Mucosa of descending colon (tissue), 3 donors: ENCODE results near the gene SEC61A2. TPM values are rescaled to one million over a fixed set of nuclear protein-coding genes. Genes with fewer than 3 reads are reported as not detected.

ENCODE experiments used
- ATAC-seq: fragments of 200-7000 bp; cut with Tn5 transposase; one replicate; pipeline ENCODE4 v1.9.1; 2020; ENCODE audit warnings: mild to moderate bottlenecking, moderate library complexity
- DNase-seq, 3 donors: peaks; one replicate each; pipeline ENCODE4 v3.0.0-alpha.2; 2020
- H3K36me3 ChIP-seq: fragments of 200-600 bp; one replicate; pipeline ENCODE4 v1.8.0; 2021; ENCODE audit warnings: low read depth, mild to moderate bottlenecking
- H3K4me1 ChIP-seq: fragments of 200-600 bp; one replicate; pipeline ENCODE4 v1.8.0; 2021; ENCODE audit warnings: low read depth, mild to moderate bottlenecking
- H3K4me3 ChIP-seq: fragments of 200-600 bp; one replicate; pipeline ENCODE4 v1.8.0; 2021; ENCODE audit warnings: mild to moderate bottlenecking
- H3K9me3 ChIP-seq: fragments of 200-600 bp; one replicate; pipeline ENCODE4 v1.8.0; 2021; ENCODE audit warnings: mild to moderate bottlenecking
- intact Hi-C, 2 donors: fragments of 100-400 bp; cut with DNase I in 1 of 2; cut with micrococcal nuclease in 1 of 2; formaldehyde crosslinking; loops; one replicate each; pipeline versions ENCODE4 v1.11.0 to v1.11.1; 2022; cut with DNase I, micrococcal nuclease
- total RNA-seq, 3 donors: library from RNA; stranded (reverse); fragmentation: NEBNext Ultra II Directional in 2 of 3; extraction: Animal tissue kit (Norgen Biotek cat#: 25700) in 2 of 3; gene quantifications; one replicate each; pipeline versions ENCODE4 v1.2.1 to v1.2.4, GENCODE V29; 2021 to 2023
- TF ChIP-seq, protein P1 (sequence below): fragments of 200-600 bp; IDR thresholded peaks from one replicate; pipeline ENCODE4 v1.8.0; 2022; ENCODE audit warnings: antibody characterized with exemption, mild to moderate bottlenecking
- donor health status: DM: no; HTN: no; CAD: no; lungs with moderate emphysema.
- donor health status: DM: no; HTN: no; CAD: no.
- donor health status: DM: no; HTN: yes; CAD: no.

SEC61A2 gene
- total RNA-seq, 3 donors from 2014 or later: 4.9 to 6.5 (median 5.0) TPM

GRCh38 chr10:12187321-12187905 is 57.9 kb downstream of the SEC61A2 start:
- no peaks in the 10 kb centered on the region for H3K9me3 ChIP-seq
- DNase-seq: no peak
- no peak for ATAC-seq
- TF ChIP-seq, protein P1, sequence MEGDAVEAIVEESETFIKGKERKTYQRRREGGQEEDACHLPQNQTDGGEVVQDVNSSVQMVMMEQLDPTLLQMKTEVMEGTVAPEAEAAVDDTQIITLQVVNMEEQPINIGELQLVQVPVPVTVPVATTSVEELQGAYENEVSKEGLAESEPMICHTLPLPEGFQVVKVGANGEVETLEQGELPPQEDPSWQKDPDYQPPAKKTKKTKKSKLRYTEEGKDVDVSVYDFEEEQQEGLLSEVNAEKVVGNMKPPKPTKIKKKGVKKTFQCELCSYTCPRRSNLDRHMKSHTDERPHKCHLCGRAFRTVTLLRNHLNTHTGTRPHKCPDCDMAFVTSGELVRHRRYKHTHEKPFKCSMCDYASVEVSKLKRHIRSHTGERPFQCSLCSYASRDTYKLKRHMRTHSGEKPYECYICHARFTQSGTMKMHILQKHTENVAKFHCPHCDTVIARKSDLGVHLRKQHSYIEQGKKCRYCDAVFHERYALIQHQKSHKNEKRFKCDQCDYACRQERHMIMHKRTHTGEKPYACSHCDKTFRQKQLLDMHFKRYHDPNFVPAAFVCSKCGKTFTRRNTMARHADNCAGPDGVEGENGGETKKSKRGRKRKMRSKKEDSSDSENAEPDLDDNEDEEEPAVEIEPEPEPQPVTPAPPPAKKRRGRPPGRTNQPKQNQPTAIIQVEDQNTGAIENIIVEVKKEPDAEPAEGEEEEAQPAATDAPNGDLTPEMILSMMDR: no peak
- no peak overlapping the region for H3K4me3 ChIP-seq
- no peaks in the 10 kb centered on the region for H3K36me3 ChIP-seq
- no peaks in the 10 kb centered on the region for H3K4me1 ChIP-seq
- intact Hi-C loops: no loop called here

DNA sequence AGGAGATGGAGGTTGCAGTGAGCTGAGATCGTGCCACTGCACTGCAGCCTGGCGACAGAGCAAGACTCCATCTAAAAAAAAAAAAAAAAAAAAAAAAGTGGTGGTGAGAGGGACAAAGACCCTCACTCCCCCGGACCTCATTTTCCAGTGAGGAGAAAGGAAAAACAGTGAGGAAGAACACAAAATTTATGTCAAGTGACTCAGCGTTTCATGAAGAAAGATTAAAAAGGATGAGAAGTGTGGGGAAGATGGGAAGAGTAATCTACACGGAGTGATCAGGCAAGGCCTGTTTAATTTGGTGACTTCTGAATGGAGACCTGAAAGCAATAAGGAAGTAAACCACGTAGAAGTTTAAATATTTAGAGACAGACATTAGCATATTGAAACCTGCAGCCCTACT is 59.2 kb downstream of the SEC61A2 start:
- DNase-seq (no peak), ATAC-seq (no peak)
- H3K4me1 ChIP-seq: peaks cover 4% of the 10 kb centered on the region
- intact Hi-C loops: no loop called here
- H3K9me3 ChIP-seq: no peaks in the 10 kb centered on the region
- no peak overlapping the region for H3K4me3 ChIP-seq
- H3K36me3 ChIP-seq: no peaks in the 10 kb centered on the region
- TF ChIP-seq, protein P1: no peak

GRCh38 chr10:12189426-12189825 is 59.9 kb downstream of the SEC61A2 start:
- no peak for ATAC-seq
- intact Hi-C loops: no loop called here
- TF ChIP-seq, protein P1: no peak
- Histone ChIP-seq H3K4me1 (peaks cover 10% of the 10 kb centered on the region), H3K36me3 (no peaks in the 10 kb centered on the region), H3K4me3 (no peak overlapping the region), H3K9me3 (no peaks in the 10 kb centered on the region)
- no peak for DNase-seq

DNA sequence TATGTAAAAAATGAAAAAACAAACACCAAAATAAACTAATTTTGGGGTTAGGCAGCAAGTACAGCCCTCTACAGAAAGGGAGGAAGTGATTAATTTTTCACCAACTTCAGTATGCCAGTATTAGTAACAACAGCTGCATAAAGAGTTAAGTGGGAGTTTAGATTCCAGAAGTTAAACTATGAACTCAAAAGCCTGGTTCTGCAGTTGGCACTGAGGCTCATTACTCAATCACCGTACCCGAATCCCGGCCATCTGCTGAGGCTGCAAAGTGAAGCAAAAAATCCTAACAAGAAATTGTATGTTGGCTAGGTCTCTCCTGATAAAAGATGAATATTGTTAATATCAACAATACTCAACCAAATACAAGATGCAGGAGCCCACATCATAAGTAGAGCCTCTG is 62.2 kb downstream of the SEC61A2 start:
- Histone ChIP-seq H3K36me3 (no peaks in the 10 kb centered on the region), H3K4me1 (peaks cover 12% of the 10 kb centered on the region), H3K4me3 (no peak overlapping the region), H3K9me3 (no peaks in the 10 kb centered on the region)
- DNase-seq (no peak), ATAC-seq (no peak)
- intact Hi-C loops: no loop called here
- TF ChIP-seq, protein P1: no peak

DNA sequence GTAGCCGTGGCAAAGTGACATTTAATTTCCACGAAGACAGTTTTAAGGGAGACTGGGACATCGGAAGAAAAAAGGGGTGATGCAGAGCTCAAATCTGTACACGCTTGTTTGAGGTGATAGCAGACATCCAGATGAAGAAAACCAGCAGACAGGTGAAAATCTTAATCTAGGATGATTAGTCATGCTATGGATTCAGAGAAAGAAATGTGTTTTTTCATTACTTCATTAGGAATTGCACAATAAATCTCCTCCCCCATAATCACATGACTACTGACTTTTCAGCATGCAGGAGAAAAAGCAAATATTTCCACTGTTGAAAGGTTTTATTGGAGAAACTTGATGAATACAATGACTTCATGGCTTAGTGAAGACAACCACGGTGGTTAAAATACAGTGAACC is 63.7 kb downstream of the SEC61A2 start:
- H3K4me1 ChIP-seq: peaks cover 25% of the 10 kb centered on the region
- no peak for ATAC-seq
- intact Hi-C loops: no loop called here

More for the DNA sequence above, 63.7 kb downstream of the SEC61A2 start:
- no peak for DNase-seq
- Histone ChIP-seq H3K36me3 (no peaks in the 10 kb centered on the region), H3K4me3 (no peak overlapping the region), H3K9me3 (no peaks in the 10 kb centered on the region)
- TF ChIP-seq, protein P1: no peak
